Natural killer cell treated with Interleukin-12 subunit alpha and Interleukin-12 subunit beta and Interleukin-15 and Interleukin-18, amount 100 ng/mL, for 72 hours (primary cell): ENCODE results near the gene MYOC. TPM values are rescaled to one million over a fixed set of nuclear protein-coding genes. Genes with fewer than 3 reads are reported as not detected.

Source experiments
- total RNA-seq, 2 donors: library from RNA; stranded (reverse); gene quantifications; one replicate each; pipeline ENCODE4 v1.2.3, GENCODE V29; 2022

Gene MYOC
- total RNA-seq, 2 donors from 2014 or later: not detected

Other genes starting within 250 kb of the MYOC start
- 100 to 1,000 TPM; 331 to 343 TPM for gene PRRC2C, start 167.2 kb downstream of the MYOC start, total RNA-seq
- gene MYOCOS, start 30.4 kb downstream of the MYOC start, total RNA-seq: under 1 TPM in 1 of 2 donors, not detected in 1; 0.17 TPM
- 10 to 100 TPM; 12.2 to 13.8 TPM for gene VAMP4, start 89.4 kb upstream of the MYOC start, total RNA-seq
- 10 to 100 TPM; 40.5 to 69.8 TPM for gene METTL13, start 129.0 kb upstream of the MYOC start, total RNA-seq
- gene DNM3, start 188.8 kb upstream of the MYOC start, total RNA-seq: 1 to 10 TPM; 1.5 to 3.5 TPM